ENCODE results near the gene TBC1D20.
"Not testable (repeated sequence)": the region's sequence is repeated elsewhere in the genome, so short reads cannot be mapped to it uniquely, and the experiment has no call there.

Gene TBC1D20

GRCh38 chr20:399182-399707 is 63.1 kb downstream of the TBC1D20 start:
- no peak overlapping the region for H3K4me3 ChIP-seq (replicated peaks in 1 of 2; ENCODE audit: low read depth in 2 of 2, low read length in 2 of 2)
- no peak for TF ChIP-seq CTCF (IDR thresholded peaks at IDR 0.05; ENCODE audit: low read depth, low read length)
- DNase-seq (ENCODE audit: low read depth in 2 of 2), result no peak

- DNase-seq (ENCODE audit: low read depth in 2 of 2), result no peak
- no peak overlapping the region for H3K4me3 ChIP-seq (replicated peaks in 1 of 2; ENCODE audit: low read depth in 2 of 2, low read length in 2 of 2)
- TF ChIP-seq CTCF (IDR thresholded peaks at IDR 0.05; ENCODE audit: low read depth, low read length), result no peak
Observed at GRCh38 chr20:397432-398237, 64.7 kb downstream of the TBC1D20 start.

- no peak for TF ChIP-seq CTCF (IDR thresholded peaks at IDR 0.05; ENCODE audit: low read depth, low read length)
- DNase-seq (ENCODE audit: low read depth in 2 of 2), result no peak
- no peak overlapping the region for H3K4me3 ChIP-seq (replicated peaks in 1 of 2; ENCODE audit: low read depth in 2 of 2, low read length in 2 of 2)
Observed at GRCh38 chr20:396619-397431, 65.5 kb downstream of the TBC1D20 start.

- no peak for DNase-seq (ENCODE audit: low read depth in 2 of 2)
- H3K4me3 ChIP-seq (replicated peaks in 1 of 2; ENCODE audit: low read depth in 2 of 2, low read length in 2 of 2), result no peak overlapping the region
- no peak for TF ChIP-seq CTCF (IDR thresholded peaks at IDR 0.05; ENCODE audit: low read depth, low read length)
Observed at GRCh38 chr20:396252-396618, 66.1 kb downstream of the TBC1D20 start.

- DNase-seq (ENCODE audit: low read depth in 2 of 2); H3K4me3 ChIP-seq (replicated peaks in 1 of 2; ENCODE audit: low read depth in 2 of 2, low read length in 2 of 2): not testable (repeated sequence)
Observed at GRCh38 chr20:393296-393695, 69.0 kb downstream of the TBC1D20 start.

GRCh38 chr20:391041-391711 is 71.2 kb downstream of the TBC1D20 start:
- no peak for DNase-seq (ENCODE audit: low read depth in 2 of 2)
- no peak for TF ChIP-seq CTCF (IDR thresholded peaks at IDR 0.05; ENCODE audit: low read depth, low read length)
- no peak overlapping the region for H3K4me3 ChIP-seq (replicated peaks in 1 of 2; ENCODE audit: low read depth in 2 of 2, low read length in 2 of 2)

GRCh38 chr20:389220-389619 is 73.1 kb downstream of the TBC1D20 start:
- DNase-seq (ENCODE audit: low read depth in 2 of 2), result no peak
- no peak overlapping the region for H3K4me3 ChIP-seq (replicated peaks in 1 of 2; ENCODE audit: low read depth in 2 of 2, low read length in 2 of 2)
- TF ChIP-seq CTCF (IDR thresholded peaks at IDR 0.05; ENCODE audit: low read depth, low read length), result no peak
